22Rv1 (cell line): ENCODE measurements around the gene CCDC116.
A peak's percentile ranks its signal among the peaks of the same experiment; 100 is the strongest.

Source experiments
- CTCF ChIP-seq: fragments of 450-650 bp; IDR thresholded peaks from 2 replicates; pipeline ENCODE4 v1.5.1; 2017; ENCODE audit warnings: mild to moderate bottlenecking
- ZFX ChIP-seq: fragments of 450-650 bp; IDR thresholded peaks from 2 replicates; pipeline ENCODE4 v1.6.1; 2017; ENCODE audit warnings: antibody characterized with exemption, borderline replicate concordance

- peak; percentile 86 for TF ChIP-seq CTCF
- TF ChIP-seq ZFX, result no peak
These were observed 14.3 kb downstream of the CCDC116 start for GRCh38 chr22:21646608-21647590.
